Stomach (tissue), 9 donors: ENCODE results near the gene GGACT. TPM values are rescaled to one million over a fixed set of nuclear protein-coding genes. Genes with fewer than 3 reads are reported as not detected.

Experiments
- DNase-seq, 2 donors: peaks; one replicate each; pipeline versions ENCODE4 v3.0.0 to v3.0.0-alpha.2; 2013 to 2019
- H3K27ac ChIP-seq, 5 donors: fragments of 200-600 bp in 4 of 5; sonication (generic) in 4 of 5; one replicate each; pipeline ENCODE4 v1.5.1; 2013 to 2019; ENCODE audit warnings: mild to moderate bottlenecking in 1 of 5, moderate library complexity in 1 of 5
- H3K27me3 ChIP-seq, 3 donors: fragments of 200-600 bp; sonication (generic); one replicate each; pipeline ENCODE4 v1.5.1; 2017 to 2019; ENCODE audit warnings: mixed run types in 1 of 3
- H3K36me3 ChIP-seq, 4 donors: fragments of 200-600 bp; sonication (generic); 1 replicate in 3 of 4; 2 replicates in 1 of 4; pipeline ENCODE4 v1.5.1; 2016 to 2019
- H3K4me1 ChIP-seq, 4 donors: fragments of 200-600 bp; sonication (generic); one replicate each; pipeline ENCODE4 v1.5.1; 2016 to 2019
- H3K4me3 ChIP-seq, 4 donors: fragments of 200-600 bp; sonication (generic) in 3 of 4; one replicate each; pipeline ENCODE4 v1.5.1; 2016 to 2019; ENCODE audit warnings: mild to moderate bottlenecking in 1 of 4
- H3K9me3 ChIP-seq, 4 donors: fragments of 200-600 bp; sonication (generic); one replicate each; pipeline ENCODE4 v1.5.1; 2016 to 2019
- EP300 ChIP-seq: sonication (generic); formaldehyde crosslinking; IDR thresholded peaks from one replicate; pipeline ENCODE4 v1.6.1; 2017; ENCODE audit warnings: antibody characterized with exemption
- POLR2A ChIP-seq, 4 donors: fragments of 450-650 bp; IDR thresholded peaks; one replicate each; pipeline ENCODE4 v1.6.1; 2016; ENCODE audit warnings: antibody characterized with exemption in 4 of 4, control low read depth in 2 of 4, mild to moderate bottlenecking in 1 of 4, moderate library complexity in 1 of 4
- POLR2AphosphoS5 ChIP-seq, 3 donors: sonication (generic); formaldehyde crosslinking; IDR thresholded peaks; one replicate each; pipeline ENCODE4 v1.6.1; 2016; ENCODE audit warnings: antibody characterized with exemption in 3 of 3
- WGBS, 5 donors: extraction: QIAGEN DNeasy Blood & Tissue Kit in 3 of 5; methylation state at CpG; one replicate each; pipeline versions ENCODE4 v1.1.5 to v1.1.7; 2013 to 2018; 5-methylcytosine and 5-hydroxymethylcytosine counted together
- intact Hi-C: fragments of 100-400 bp; cut with DNase I; formaldehyde crosslinking; loops from one replicate; pipeline ENCODE4 v1.15.1; 2023; ENCODE audit warnings: low total_unique reads
- polyA plus RNA-seq, 3 donors: library from polyadenylated mRNA; stranded (reverse); fragments of 200-250 nt; gene quantifications; one replicate each; pipeline ENCODE4 v1.2.3, GENCODE V29; 2013
- total RNA-seq, 5 donors: library from RNA; depleted of rRNA; stranded (reverse); fragments of >200 nt; gene quantifications; one replicate each; pipeline versions ENCODE4 v1.1.0 to v1.2.3, GENCODE V29; 2014 to 2016
- TF ChIP-seq, protein P1 (sequence below), 7 experiments: fragments of 450-650 bp in 4 of 7; fragments of 200-600 bp in 3 of 7; sonication (generic) in 3 of 7; IDR thresholded peaks; one replicate each; pipeline ENCODE4 v1.5.1; 2016 to 2019; ENCODE audit warnings: antibody characterized with exemption in 7 of 7, control low read depth in 2 of 7, mild to moderate bottlenecking in 1 of 7
- donor health status: healthy with polysubstance abuse.
- donor health status: Bipolar disorder and iron deficiency.
- donor health status: healthy.

Gene GGACT
- total and polyA plus RNA-seq, 8 donors: 1.4 to 13.2 (median 6.0) TPM

DNA sequence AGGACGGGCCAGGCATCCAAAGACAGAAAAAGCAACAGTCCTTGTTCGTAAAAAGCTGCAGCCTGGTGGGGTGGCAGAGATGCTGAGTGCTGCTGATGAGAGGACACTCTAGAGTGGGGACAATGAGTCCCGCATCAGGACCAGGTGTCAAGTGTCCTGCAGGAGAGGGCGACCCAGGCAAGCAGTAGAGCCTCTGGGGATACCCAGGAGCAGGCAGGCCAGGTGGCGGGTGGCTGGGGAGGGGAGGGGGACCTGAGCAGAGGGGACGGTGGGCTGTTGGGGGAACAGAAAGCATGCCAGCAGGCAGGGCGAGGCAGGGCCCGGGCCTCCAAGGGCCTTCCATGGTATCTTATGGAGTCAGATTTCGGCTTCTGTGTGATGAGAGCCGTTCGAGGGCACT, 35.8 kb downstream of the GGACT start:
- Histone ChIP-seq H3K4me1 (peaks cover under 1 to 16% (median 5%) of the 10 kb centered on the region in 4 donors), H3K9me3 (no peaks in the 10 kb centered on the region), H3K4me3 (no peak overlapping the region), H3K27me3 (no peaks in the 10 kb centered on the region), H3K27ac (no peak overlapping the region), H3K36me3 (no peaks in the 10 kb centered on the region)
- no peak for DNase-seq
- 92 to 96% (median 94%) methylated on average over 10 to 11 of the region's 11 CpGs for WGBS, 5 donors
- intact Hi-C loops: no loop called here
- TF ChIP-seq, protein P1, sequence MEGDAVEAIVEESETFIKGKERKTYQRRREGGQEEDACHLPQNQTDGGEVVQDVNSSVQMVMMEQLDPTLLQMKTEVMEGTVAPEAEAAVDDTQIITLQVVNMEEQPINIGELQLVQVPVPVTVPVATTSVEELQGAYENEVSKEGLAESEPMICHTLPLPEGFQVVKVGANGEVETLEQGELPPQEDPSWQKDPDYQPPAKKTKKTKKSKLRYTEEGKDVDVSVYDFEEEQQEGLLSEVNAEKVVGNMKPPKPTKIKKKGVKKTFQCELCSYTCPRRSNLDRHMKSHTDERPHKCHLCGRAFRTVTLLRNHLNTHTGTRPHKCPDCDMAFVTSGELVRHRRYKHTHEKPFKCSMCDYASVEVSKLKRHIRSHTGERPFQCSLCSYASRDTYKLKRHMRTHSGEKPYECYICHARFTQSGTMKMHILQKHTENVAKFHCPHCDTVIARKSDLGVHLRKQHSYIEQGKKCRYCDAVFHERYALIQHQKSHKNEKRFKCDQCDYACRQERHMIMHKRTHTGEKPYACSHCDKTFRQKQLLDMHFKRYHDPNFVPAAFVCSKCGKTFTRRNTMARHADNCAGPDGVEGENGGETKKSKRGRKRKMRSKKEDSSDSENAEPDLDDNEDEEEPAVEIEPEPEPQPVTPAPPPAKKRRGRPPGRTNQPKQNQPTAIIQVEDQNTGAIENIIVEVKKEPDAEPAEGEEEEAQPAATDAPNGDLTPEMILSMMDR (IDR thresholded peaks at IDR 0.05): no peak
- TF ChIP-seq EP300 (no peak), POLR2AphosphoS5 (IDR thresholded peaks at IDR 0.05) (no peak), POLR2A (IDR thresholded peaks at IDR 0.05) (no peak)

DNA sequence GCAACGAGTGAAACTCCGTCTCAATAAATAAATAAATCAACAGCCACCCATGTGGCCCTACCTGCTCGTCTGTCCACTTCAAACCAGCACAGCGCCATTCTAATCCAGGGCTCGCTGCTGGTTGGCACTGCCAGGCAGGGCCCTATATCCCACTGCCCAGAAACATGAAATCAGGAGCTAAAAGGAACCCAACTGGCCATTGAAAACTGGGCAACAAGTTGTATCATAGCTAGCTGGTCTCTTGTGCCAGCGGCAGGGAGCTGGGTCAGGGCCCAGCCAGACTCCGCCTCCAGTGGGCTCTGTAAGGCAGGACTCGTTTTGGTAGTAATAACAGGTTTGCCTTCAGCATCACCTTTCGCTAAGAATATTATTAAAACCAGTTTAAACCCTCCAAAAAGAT, 39.3 kb downstream of the GGACT start:
- Histone ChIP-seq H3K4me3 (no peak overlapping the region), H3K4me1 (peaks cover 3 to 32% (median 13%) of the 10 kb centered on the region in 4 donors), H3K9me3 (no peaks in the 10 kb centered on the region), H3K27ac (no peak overlapping the region), H3K36me3 (no peaks in the 10 kb centered on the region), H3K27me3 (no peaks in the 10 kb centered on the region)
- WGBS, 5 donors: 88 to 94% (median 92%) methylated on average over 9 of the region's 9 CpGs
- no peak for DNase-seq
- intact Hi-C loops: no loop called here
- TF ChIP-seq POLR2A (IDR thresholded peaks at IDR 0.05) (no peak), EP300 (no peak), POLR2AphosphoS5 (IDR thresholded peaks at IDR 0.05) (no peak)
- TF ChIP-seq, protein P1 (IDR thresholded peaks at IDR 0.05): no peak

- H3K36me3 ChIP-seq: no peaks in the 10 kb centered on the region
- DNase-seq: peak in 1 of 2 donors; percentile 46
- H3K9me3 ChIP-seq: no peaks in the 10 kb centered on the region
- H3K4me3 ChIP-seq: no peak overlapping the region
- intact Hi-C loops: no loop called here
- TF ChIP-seq EP300 (no peak), POLR2A (IDR thresholded peaks at IDR 0.05) (no peak), POLR2AphosphoS5 (IDR thresholded peaks at IDR 0.05) (no peak)
- TF ChIP-seq, protein P1 (IDR thresholded peaks at IDR 0.05): no peak
- no peaks in the 10 kb centered on the region for H3K27me3 ChIP-seq
- peak overlapping the region in 3 of 5 donors; percentile 26 to 52 (median 38) for H3K27ac ChIP-seq
- peaks cover 3 to 32% (median 14%) of the 10 kb centered on the region in 4 donors for H3K4me1 ChIP-seq
- WGBS, 5 donors: 25 to 61% (median 28%) methylated on average over 9 of the region's 9 CpGs
Observed at GRCh38 chr13:100547791-100548201, 40.8 kb downstream of the GGACT start.

DNA sequence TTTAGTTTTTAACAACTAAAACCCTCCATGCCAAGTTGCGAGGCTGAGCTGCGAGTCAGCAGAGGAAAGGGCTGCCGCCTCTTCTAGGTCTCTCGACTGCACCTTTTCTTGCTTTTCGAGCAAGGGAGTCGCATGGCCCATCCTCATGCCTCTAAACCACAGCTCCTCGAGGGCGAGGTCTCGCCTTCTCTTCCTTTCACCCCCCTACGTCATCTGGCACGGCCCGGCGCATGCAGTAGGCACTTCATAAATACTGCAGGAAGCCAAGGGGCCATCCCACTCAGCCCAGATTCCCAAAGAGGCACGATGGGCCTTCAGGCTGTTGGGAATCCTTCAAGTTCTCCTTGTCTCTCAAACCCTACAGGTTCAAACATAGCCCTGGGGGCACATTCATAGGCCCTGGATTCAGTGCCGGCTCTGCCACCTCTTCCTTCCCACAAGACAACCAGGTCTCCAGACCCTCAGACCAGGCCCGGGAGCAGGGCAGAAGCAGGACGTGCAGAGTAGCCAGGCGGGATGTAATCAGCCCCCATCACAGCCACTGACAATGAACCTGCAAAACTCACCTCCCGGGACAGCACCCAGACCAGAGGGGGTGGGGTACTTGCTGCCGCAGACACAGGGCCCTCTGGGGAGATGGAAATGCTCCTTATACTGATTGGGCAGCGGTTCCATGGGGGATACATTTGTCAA, 41.7 kb downstream of the GGACT start:
- Histone ChIP-seq H3K4me1 (peaks cover 3 to 32% (median 14%) of the 10 kb centered on the region in 4 donors), H3K27ac (peak overlapping the region in 2 of 5 donors; percentile 38 to 52), H3K36me3 (no peaks in the 10 kb centered on the region), H3K4me3 (no peak overlapping the region), H3K27me3 (no peaks in the 10 kb centered on the region), H3K9me3 (no peaks in the 10 kb centered on the region)
- WGBS, 5 donors: 96 to 98% (median 96%) methylated on average over 21 of the region's 21 CpGs
- DNase-seq: no peak
- intact Hi-C loops: no loop called here
- TF ChIP-seq POLR2A (IDR thresholded peaks at IDR 0.05) (no peak), POLR2AphosphoS5 (IDR thresholded peaks at IDR 0.05) (no peak), EP300 (no peak)
- TF ChIP-seq, protein P1 (IDR thresholded peaks at IDR 0.05): no peak
